Keratinocyte (primary cell): ENCODE measurements around the gene METAP1.
"Not testable (repeated sequence)": the region's sequence is repeated elsewhere in the genome, so short reads cannot be mapped to it uniquely, and the experiment has no call there.

ENCODE experiments used
- EZH2 ChIP-seq: IDR thresholded peaks from one replicate; pipeline ENCODE4 v1.6.1; 2012; ENCODE audit warnings: inconsistent platforms, mild to moderate bottlenecking, low read length, moderate library complexity
- TF ChIP-seq, protein P1 (sequence below), 3 experiments: IDR thresholded peaks in 1 of 3; conservative IDR thresholded peaks in 1 of 3; optimal IDR thresholded peaks in 1 of 3; 2 replicates in 2 of 3; 3 replicates in 1 of 3; pipeline versions ENCODE3 to v1.5.1; 2011; ENCODE audit warnings: low read length in 3 of 3, mild to moderate bottlenecking in 3 of 3, moderate library complexity in 2 of 3, control low read depth in 1 of 3, inconsistent platforms in 1 of 3; ENCODE audit not compliant: insufficient read depth in 2 of 3; ENCODE audit errors: extremely low read depth in 1 of 3

DNA sequence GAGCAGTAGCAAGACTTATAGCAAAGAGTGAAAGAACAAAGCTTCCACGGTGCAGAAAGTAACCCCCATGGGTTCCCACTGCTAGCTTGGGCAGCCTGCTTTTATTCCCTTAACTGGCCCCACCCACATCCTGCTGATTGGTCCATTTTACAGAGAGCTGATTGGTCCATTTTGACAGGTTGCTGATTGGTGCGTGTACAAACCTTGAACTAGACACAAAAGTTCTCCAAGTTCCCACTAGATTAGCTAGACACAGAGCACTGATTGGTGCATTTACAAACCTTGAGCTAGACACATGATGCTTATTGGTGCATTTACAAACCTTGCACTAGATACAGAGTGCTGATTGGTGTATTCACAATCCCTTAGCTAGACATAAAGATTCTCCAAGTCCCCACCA, 2.7 kb upstream of the METAP1 start:
- TF ChIP-seq, protein P1, sequence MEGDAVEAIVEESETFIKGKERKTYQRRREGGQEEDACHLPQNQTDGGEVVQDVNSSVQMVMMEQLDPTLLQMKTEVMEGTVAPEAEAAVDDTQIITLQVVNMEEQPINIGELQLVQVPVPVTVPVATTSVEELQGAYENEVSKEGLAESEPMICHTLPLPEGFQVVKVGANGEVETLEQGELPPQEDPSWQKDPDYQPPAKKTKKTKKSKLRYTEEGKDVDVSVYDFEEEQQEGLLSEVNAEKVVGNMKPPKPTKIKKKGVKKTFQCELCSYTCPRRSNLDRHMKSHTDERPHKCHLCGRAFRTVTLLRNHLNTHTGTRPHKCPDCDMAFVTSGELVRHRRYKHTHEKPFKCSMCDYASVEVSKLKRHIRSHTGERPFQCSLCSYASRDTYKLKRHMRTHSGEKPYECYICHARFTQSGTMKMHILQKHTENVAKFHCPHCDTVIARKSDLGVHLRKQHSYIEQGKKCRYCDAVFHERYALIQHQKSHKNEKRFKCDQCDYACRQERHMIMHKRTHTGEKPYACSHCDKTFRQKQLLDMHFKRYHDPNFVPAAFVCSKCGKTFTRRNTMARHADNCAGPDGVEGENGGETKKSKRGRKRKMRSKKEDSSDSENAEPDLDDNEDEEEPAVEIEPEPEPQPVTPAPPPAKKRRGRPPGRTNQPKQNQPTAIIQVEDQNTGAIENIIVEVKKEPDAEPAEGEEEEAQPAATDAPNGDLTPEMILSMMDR (optimal IDR thresholded peaks at IDR 0.05 in 1 of 3, IDR thresholded peaks at IDR 0.05 in 1 of 3, conservative IDR thresholded peaks at IDR 0.05 in 1 of 3; ENCODE audit: extremely low read depth in 1 of 3, insufficient read depth in 2 of 3, low read length in 3 of 3): not testable (repeated sequence)
- not testable (repeated sequence) for TF ChIP-seq EZH2
